HG03520 (cell line): ENCODE measurements around the gene PGAM4.
"Not testable (repeated sequence)": the region's sequence is repeated elsewhere in the genome, so short reads cannot be mapped to it uniquely, and the experiment has no call there.

ENCODE experiments used
- ATAC-seq: cut with Tn5 transposase; IDR thresholded peaks from one replicate; pipeline ENCODE4 v1.9.1; 2021; ENCODE audit warnings: mild to moderate bottlenecking, moderate library complexity; ENCODE audit not compliant: unreplicated experiment

Gene PGAM4

DNA sequence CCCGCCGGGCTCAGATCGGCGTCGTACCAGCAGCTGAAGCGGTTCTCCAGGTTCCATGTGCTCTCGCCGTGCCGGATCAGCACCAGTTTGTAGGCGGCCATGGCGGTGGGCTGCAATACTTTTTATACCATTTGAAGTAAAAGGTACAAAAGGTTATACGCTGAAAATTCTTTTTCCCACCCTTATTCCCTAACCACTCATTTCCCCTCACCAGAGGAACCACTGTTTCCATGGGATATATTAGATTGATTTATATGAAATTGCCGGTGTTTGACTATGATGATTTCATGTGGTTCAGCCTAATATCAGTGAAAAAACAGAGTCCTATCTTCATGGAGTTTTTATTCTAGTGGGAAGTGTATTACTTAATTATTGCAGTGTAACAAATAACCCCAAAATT lies at the start of gene PGAM4:
Gene PGAM4, minus strand, starts transcription at position 101 of the 400 bp plus-strand sequence. Its CDS starts 0 bp downstream, at position 101.
- no peak for ATAC-seq

DNA sequence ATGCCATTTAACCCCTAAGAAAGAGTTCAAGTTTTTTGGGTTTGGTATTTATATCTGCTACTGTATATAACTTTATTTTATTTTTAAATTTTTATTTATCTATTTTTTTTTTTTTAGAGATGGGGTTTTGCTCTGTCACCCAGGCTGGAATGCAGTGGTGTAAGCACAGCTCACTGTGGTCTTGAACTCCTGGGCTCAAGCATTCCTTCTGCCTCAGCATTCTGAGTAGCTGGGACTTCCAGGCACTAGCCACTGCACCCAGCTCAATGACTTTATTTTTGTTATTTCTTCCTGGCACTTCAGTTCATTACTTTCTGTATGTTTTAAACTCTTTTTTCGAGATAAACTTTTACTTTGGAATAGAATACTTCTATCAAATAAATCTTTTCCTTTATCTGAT lies 42.4 kb upstream of the PGAM4 start:
- no peak for ATAC-seq

DNA sequence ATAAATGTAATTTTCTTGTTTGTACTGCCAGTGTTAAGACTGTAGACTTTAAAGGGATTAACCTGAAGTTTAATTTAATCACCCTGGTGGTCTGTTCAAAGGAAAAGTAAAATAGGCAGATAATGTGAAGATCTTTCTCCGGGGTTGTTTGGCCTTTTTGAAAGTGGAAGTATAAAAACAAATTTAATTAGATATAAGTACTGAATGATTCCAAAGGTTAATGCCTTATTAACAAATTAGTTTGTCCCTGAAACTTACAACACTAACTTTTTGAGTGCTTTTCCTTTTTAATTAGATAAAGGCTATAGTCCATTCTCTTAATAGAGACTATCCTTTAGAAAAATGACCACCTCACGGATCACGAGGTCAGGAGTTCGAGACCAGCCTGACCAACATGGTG lies 10.4 kb upstream of the PGAM4 start:
- no peak for ATAC-seq

DNA sequence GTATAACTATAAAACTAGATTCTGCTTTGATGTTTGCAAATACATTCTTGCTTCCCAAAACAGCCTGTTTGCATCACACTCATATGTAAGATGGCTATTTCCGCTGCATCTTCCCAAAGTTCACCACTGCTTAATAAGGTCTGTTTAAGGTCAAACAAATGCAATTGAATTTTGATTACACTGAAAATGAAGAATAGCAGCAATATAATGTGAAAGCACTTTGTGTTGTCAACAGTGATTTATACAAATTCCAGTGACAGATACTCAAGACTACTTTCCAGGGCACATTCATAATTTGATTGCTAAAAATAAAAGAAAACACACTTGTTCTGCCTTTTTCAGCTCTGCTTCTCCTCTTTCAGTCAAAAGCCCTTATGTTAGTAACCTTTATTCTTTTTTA lies 8.1 kb upstream of the PGAM4 start:
- ATAC-seq = no peak

DNA sequence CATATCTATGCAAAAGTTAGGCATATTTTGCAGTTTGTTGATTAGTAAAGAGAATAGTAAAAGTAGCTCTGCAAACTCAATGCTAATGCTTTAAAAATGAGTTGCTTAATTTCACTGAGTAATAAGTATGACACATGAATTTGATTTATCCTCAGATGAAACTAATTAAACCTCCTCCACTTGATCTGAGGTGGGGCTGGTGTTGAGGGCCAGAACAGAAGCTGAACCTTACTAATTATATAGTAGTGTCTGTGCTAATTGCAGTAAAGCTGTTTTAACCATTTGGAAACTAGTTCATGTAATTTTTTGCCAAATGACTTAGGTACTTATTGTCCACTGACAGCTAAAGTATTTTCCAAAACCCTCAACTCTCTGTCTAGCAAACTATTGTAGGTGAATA lies 7.7 kb upstream of the PGAM4 start:
- no peak for ATAC-seq

DNA sequence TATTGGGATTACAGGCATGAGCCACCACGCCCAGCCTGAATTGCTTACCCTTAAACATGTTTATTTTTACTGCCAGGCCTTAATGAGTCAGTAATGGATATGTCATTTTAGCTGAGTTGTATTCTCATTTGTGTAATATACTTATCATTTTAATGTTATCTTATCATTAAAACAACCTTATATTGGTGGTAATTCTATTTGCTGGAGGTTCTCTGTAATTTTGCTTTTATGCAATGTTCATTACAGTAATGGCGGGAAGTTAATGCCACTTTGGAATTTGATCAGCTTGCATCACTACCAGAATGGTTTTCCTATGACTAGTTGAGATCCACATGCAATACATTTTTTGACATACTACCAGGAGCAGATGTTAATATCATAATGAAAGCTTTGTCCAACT lies 6.3 kb upstream of the PGAM4 start:
- no peak for ATAC-seq

DNA sequence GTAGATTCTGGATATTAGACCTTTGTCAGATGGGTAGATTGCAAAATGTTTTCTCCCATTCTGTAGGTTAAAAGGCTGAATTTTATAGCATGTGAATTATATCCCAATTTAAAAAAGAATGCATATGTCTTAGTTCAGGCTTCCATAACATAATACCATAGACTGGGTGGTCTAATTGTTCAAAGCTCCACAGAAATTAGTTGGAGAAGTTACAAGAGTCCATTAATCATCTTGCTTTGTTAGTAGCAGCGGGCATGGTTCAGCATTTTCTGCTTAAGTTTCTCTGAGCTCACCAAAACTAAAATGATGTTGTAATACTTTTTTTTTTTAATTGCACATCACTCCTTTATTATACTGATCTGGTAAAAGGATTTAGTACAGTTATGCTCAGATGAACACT lies 1.8 kb downstream of the PGAM4 start:
- no peak for ATAC-seq

DNA sequence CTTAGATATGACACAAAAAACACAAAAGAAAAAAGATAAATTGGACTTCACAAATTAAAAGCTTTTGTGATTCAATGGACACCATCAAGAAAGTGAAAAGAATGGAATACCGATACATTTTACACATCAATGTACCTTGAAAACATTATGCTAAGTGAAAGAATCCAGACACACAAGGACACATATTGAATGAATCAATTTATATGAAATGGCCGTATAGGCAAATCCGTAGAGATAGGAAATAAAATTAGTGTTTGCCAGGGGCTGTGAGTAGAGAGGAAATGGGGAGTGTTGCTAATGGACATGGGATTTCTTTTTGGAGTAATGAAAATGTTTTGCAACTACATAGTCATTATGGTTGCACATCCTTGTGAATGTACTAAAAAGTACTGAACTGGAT lies 3.1 kb downstream of the PGAM4 start:
- ATAC-seq = no peak

DNA sequence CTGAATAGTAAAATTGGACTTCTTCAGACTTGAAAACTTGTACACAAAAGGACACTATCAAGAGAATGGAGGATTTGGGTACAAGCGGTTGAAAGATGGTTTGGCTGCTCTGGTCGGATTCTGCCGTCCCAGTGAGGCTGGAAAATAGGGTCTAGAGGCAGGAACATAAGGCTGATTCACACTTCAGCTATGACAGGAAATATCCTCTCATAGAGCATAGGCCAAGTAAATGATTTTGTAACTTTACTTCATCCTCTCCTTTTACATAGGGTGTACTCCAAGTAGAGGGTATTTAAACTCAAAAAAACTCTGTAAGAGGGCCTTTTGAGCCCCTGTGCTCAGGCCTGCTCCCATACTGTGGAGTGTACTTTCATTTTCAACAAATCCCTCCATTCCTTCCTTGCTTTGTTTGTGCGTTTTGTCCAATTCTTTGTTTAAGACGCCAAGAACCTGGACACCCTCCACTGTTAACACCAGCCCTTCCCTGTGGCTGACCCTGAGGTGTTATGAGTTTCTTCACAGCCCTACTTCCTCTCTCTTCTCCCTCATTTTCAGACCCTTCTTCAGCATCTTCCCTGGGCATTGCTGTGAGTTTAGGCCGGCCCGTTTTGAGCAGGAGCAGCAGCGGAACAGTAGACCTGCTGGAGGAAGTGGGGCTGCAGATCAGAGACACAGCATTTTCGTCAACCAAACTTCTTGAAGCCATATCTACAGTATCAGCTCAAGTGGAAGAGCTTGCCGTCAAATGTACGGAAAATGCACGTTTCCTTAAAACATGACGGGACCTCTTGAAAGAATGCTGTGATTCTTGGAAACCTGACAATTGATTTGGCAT lies 7.2 kb downstream of the PGAM4 start:
- ATAC-seq = no peak

DNA sequence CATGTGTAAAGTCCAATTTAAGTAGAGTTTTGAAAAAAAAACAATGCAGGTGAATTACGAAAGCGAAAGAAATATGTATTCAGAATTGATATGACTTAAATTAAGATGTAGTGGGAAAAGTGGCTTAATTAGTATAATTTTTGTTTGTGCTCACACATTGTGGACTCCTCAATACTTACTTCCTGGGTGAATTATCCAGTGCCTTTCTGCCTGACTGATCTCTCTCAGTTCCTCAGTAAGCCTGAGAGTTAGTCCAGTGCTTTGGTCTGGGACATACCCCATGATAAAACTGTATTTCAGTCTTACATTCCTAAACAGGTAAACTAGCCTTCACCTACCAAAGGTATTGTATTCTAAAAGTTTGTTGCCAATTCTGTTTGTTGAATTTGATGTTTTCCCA lies 8.4 kb downstream of the PGAM4 start:
- no peak for ATAC-seq

DNA sequence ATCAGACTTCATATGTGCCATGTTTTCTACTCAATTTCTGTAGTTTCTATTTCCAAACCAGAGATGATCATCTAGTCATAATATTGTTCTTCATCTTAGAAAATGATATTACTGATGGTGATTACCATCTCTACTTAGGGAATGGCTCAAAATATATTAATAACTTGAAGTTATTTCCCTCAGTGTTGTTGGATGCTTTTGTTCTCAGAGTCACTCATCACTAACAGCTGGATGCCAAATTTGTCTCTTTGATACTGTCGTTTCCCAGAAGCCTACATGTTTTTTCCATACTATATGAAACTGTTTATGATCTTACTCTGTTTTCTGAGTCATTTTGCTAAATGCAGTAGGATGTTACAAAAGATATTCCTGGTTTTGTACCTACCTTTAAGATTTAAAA lies 8.9 kb downstream of the PGAM4 start:
- ATAC-seq = no peak

DNA sequence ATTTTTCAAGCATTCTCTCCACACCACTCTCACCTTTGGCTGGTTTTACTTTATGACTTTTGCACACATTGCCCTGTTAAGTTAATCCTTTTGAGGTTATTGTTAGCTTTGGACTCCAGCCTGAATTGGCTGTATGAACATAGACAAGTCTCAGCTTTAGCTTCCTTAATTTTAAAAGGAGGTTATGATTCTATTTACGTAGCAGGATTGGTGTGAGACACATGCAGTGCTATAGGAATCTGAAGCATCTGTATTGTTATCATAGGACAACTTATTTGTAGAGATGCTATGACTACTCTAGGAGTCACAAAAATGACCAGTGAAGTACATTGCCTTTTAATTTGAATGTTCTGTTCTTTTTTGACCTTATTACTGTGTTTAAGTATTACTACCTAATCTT lies 15.7 kb downstream of the PGAM4 start:
- ATAC-seq = no peak

DNA sequence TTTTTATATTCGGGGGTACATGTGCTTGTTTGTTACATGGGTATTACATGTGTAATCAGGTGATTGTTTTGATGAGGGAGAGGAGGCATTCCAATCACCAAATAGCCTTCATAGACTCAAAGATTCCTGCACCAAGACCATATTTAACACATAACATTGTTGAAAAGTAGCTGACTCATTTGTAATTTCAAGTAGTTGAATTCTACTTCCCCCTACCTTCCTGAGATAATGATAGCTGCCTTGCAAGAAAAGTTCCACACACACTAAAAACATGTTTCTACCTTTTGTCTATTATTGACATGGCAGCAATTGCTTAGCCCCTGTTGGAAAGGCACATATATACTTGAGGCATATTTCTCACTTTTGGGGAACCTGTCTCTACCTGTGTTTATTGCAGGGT lies 16.1 kb downstream of the PGAM4 start:
- ATAC-seq = no peak

DNA sequence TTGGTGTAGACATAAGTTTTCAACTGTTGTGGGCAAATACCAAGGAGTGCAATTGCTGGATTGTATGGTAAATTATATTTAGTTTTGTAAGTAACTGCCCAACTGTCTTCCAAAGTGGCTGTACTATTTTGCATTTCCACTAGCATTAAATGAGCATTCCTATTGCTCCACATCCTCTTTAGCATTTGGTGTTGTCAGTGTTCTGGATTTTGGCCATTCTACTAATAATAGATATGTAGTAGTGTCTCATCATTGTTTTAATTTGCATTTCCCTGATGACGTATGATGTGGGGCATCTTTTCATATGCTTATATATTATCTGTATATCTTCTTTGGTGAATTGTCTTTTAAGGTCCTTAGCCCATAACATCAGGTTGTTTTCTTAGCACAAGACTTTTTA lies 17.3 kb downstream of the PGAM4 start:
- no peak for ATAC-seq

DNA sequence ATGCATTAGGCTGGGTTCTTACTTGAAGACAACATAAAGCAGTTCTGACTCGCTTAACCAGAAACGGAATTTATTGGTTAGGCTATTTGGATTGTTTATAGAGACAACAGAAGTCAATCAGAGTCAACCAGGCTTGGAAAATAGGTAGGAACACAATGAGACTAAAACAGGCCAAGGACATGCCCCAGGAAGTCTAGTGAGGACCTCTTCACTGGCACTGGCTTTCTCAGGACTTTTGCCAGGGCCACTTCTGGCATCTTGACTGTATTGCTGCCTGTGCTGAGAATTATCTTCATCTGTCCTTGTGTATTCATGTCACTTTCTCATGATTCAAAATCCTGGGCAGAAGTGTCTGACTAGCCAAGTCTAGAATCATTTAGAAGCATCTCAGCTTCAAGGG lies 19.6 kb downstream of the PGAM4 start:
- ATAC-seq = no peak

DNA sequence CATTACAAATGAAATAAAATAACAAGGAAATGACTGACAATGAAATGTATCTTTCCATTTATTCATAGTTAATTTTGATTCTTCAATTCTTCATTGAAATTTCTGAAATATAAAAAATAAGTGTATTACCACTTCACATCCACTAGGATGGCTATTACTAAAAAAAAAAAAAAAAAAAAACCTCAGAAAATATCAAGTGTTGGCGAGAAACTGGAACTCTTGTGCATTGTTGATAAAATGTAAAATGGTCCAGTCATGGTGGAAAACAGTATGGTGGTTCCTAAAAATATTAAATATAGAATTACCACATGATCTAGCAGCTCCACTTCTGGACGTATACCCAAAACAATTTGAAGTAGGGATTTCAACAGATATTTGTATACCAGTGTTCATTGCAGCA lies 22.9 kb downstream of the PGAM4 start:
- ATAC-seq = no peak

DNA sequence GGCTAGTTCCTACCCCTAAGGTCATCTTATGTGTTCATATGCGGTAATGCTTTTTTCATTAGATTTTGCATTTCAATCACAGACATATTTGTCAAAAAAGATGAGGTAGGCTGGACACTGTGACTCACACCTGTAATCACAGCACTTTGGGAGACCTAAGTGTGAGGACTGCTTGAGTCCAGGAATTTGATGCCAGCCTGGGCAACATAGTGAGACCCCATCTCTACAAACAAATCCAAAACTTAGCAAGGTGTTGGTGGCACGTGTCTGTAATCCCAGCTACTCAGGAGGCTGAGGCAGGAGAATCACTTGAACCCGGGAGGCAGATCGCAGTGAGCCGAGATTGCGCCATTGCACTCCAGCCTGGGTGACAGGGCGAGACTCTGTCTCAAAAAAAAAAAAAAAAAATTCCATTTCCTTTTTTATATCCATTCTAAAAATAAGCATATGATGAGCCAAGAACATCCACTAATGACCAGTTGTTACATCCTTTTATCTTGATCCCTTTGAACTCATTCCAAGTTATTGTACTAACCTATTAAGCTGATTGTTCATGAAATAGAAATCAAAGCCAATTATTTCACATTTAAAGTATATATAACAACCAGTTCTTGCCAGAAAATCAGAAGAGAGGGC lies 23.4 kb downstream of the PGAM4 start:
- ATAC-seq = no peak

DNA sequence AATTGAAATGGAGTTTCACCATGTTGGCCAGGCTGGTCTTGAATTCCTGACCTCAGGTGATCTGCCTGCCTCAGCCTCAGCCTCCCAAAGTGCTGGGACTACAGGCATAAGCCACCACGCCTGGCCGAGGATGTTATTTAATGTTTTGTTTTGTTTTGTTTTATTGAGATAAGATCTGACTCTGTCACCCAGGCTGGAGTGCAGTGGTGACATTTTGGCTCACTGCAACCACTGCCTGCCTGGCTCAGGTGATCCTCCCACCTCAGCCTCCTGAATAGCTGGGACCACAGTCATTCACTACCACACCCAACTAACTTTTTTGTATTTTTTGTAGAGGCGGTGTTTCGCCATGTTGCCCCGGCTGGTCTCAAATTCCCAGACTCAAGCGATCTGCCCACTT lies 24.4 kb downstream of the PGAM4 start:
- ATAC-seq = not testable (repeated sequence)

DNA sequence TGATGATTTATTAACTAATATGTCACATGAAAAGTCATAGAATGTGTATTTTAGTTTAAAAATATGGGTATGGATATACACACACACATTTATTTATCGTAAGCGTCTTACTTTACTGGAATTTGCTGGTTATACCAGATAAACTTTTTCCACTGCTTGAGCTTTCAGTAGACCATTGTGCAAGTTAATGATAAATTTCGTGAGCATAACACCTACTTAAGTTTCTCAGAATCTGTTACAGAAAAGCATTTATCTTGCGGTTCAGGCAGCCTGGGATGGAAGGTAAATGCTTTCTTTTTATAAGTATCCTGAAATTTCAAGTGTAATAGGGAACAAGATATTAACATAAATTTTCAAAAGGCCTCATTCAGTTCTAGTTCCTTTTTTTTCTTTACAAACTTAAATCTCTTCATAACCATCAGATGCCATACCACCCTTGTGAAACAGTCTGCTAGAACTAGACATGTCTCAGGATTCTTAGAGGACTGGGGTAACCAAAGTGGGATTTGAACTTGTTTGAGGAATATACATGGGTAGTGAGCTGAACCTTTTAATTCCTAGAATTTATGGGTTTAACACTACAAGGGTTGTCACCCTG lies 31.3 kb downstream of the PGAM4 start:
- ATAC-seq = no peak

DNA sequence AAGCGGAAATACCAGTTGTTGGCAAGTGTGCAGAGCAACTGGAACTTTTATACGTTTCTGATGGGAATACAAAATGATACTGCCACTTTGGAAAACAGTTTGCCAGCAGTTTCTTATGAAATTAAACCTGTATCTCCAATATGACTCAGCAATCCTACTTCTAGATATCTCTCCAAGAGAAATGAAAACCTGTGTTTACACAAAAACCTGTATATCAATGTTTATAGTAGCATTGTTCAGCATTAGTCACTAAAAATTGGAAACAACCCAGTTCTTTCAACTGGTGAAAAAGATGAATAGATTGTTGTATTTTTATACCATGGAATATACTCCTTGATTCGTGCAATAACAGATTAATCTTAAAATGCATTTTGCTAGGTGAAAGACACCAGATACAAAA lies 32.1 kb downstream of the PGAM4 start:
- ATAC-seq = no peak

DNA sequence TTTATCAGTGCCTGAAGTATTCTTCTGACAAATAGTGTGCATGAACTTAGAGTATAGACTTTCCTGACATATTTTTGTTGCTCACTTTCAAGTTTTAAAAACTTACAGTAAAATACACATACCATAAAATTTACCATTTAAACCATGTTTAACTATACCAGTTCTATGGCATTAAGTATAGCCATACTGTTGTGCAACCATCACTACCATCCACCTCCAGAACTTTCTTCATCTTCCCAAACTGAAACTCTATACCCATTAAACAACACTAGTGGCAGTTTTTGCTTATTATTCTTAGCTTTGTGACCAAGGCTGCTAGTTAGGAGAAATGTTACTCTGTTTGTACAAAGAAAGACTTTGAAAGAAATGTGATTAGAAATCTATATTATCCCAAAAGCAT lies 33.1 kb downstream of the PGAM4 start:
- ATAC-seq = no peak

DNA sequence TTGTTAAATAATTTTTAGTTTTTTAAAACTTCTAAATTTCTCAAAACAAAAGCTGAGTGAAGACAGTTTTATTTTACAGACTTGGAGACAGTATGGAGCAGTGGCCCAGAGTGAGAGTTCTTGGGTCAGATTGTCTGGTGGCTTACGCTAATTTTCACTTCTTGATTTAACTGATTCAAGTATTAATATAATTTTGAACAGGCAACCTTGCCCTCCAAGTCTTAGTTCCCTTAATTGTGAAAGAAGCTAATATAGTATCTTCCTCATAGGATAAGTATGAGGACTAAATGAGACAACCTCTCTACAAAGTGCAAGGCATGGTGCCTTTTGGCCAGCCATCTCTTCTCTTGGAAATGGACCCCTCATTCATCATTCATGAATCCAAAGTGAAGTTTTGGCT lies 33.6 kb downstream of the PGAM4 start:
- no peak for ATAC-seq
